Tibial artery (tissue), 4 donors: ENCODE measurements around the gene COTL1.
A peak's percentile ranks its signal among the peaks of the same experiment; 100 is the strongest.

Experiments
- DNase-seq, 2 donors: peaks; one replicate each; pipeline ENCODE4 v3.0.0-alpha.2; 2019
- H3K27ac ChIP-seq, 2 donors: fragments of 200-600 bp; sonication (generic) in 1 of 2; 1 replicate in 1 of 2; 2 replicates in 1 of 2; pipeline ENCODE4 v1.5.1; 2018 to 2019; ENCODE audit warnings: mild to moderate bottlenecking in 1 of 2
- H3K27me3 ChIP-seq, 2 donors: fragments of 200-600 bp; sonication (generic) in 1 of 2; one replicate each; pipeline versions ENCODE4 v1.5.1 to v1.6.0; 2016 to 2019
- H3K36me3 ChIP-seq, 3 donors: fragments of 200-600 bp; sonication (generic) in 2 of 3; one replicate each; pipeline ENCODE4 v1.5.1; 2016 to 2019; ENCODE audit warnings: mild to moderate bottlenecking in 2 of 3
- H3K4me1 ChIP-seq, 4 donors: fragments of 200-600 bp; sonication (generic) in 2 of 4; 1 replicate in 3 of 4; 2 replicates in 1 of 4; pipeline ENCODE4 v1.5.1; 2016 to 2019
- H3K4me3 ChIP-seq, 2 donors: fragments of 200-600 bp; sonication (generic) in 1 of 2; 1 replicate in 1 of 2; 2 replicates in 1 of 2; pipeline ENCODE4 v1.5.1; 2018 to 2019; ENCODE audit warnings: mild to moderate bottlenecking in 2 of 2
- H3K9me3 ChIP-seq, 3 donors: fragments of 200-600 bp; sonication (generic) in 1 of 3; one replicate each; pipeline ENCODE4 v1.5.1; 2016 to 2019
- CTCF ChIP-seq, 2 experiments: fragments of 200-600 bp in 1 of 2; fragments of 450-650 bp in 1 of 2; IDR thresholded peaks; one replicate each; pipeline ENCODE4 v1.5.1; 2017 to 2019; ENCODE audit warnings: antibody characterized with exemption in 2 of 2, mild to moderate bottlenecking in 1 of 2, moderate library complexity in 1 of 2
- intact Hi-C: fragments of 100-400 bp; cut with DNase I; formaldehyde crosslinking; loops from one replicate; pipeline ENCODE4 v1.15.0; 2023; ENCODE audit warnings: low total_unique reads

The COTL1 gene

GRCh38 chr16:84563786-84564420 lies 54.0 kb downstream of the COTL1 start:
- Histone ChIP-seq H3K9me3 (no peaks in the 10 kb centered on the region), H3K27ac (no peak overlapping the region), H3K27me3 (peaks cover 0 to 2% of the 10 kb centered on the region in 2 donors), H3K4me1 (no peaks in the 10 kb centered on the region), H3K4me3 (no peak overlapping the region), H3K36me3 (peaks cover 0 to 4% (median 0%) of the 10 kb centered on the region in 3 donors)
- DNase-seq, result no peak
- no peak for TF ChIP-seq CTCF (IDR thresholded peaks at IDR 0.05)
- intact Hi-C loops, result no loop called here

GRCh38 chr16:84563064-84563715 lies 54.7 kb downstream of the COTL1 start:
- Histone ChIP-seq H3K9me3 (no peaks in the 10 kb centered on the region), H3K27me3 (peaks cover 0 to 5% of the 10 kb centered on the region in 2 donors), H3K4me1 (no peaks in the 10 kb centered on the region), H3K36me3 (peaks cover 0 to 4% (median 0%) of the 10 kb centered on the region in 3 donors), H3K4me3 (no peak overlapping the region), H3K27ac (no peak overlapping the region)
- DNase-seq, result no peak
- intact Hi-C loops, result no loop called here
- no peak for TF ChIP-seq CTCF (IDR thresholded peaks at IDR 0.05)

- Histone ChIP-seq H3K4me1 (no peaks in the 10 kb centered on the region), H3K9me3 (no peaks in the 10 kb centered on the region), H3K27ac (no peak overlapping the region), H3K4me3 (no peak overlapping the region), H3K36me3 (peaks cover 0 to 4% (median 0%) of the 10 kb centered on the region in 3 donors), H3K27me3 (peaks cover 0 to 12% of the 10 kb centered on the region in 2 donors)
- peak in 1 of 2 donors; percentile 33 for DNase-seq
- intact Hi-C loops, result no loop called here
- TF ChIP-seq CTCF (IDR thresholded peaks at IDR 0.05), result no peak
Measured at GRCh38 chr16:84562174-84562815, 55.6 kb downstream of the COTL1 start.

- H3K4me3 ChIP-seq, result no peak overlapping the region
- DNase-seq, result no peak
- intact Hi-C loops, result no loop called here
- peaks cover 0 to 14% of the 10 kb centered on the region in 2 donors for H3K27me3 ChIP-seq
- H3K36me3 ChIP-seq, result peaks cover 0 to 4% (median 0%) of the 10 kb centered on the region in 3 donors
- no peaks in the 10 kb centered on the region for H3K4me1 ChIP-seq
- TF ChIP-seq CTCF (IDR thresholded peaks at IDR 0.05), result no peak
- H3K9me3 ChIP-seq, result no peaks in the 10 kb centered on the region
- no peak overlapping the region for H3K27ac ChIP-seq
Measured at GRCh38 chr16:84561291-84561690, 56.6 kb downstream of the COTL1 start.

- no peak for TF ChIP-seq CTCF (IDR thresholded peaks at IDR 0.05)
- Histone ChIP-seq H3K9me3 (no peaks in the 10 kb centered on the region), H3K36me3 (no peaks in the 10 kb centered on the region), H3K4me1 (no peaks in the 10 kb centered on the region), H3K4me3 (no peak overlapping the region), H3K27ac (no peak overlapping the region), H3K27me3 (peaks cover 0 to 18% of the 10 kb centered on the region in 2 donors)
- no peak for DNase-seq
- intact Hi-C loops, result no loop called here
Measured at GRCh38 chr16:84560269-84560668, 57.6 kb downstream of the COTL1 start.
